Non-pigmented ciliary epithelial cell (primary cell): Measurements from ENCODE around the gene SOX6.
A peak's percentile ranks its signal among the peaks of the same experiment; 100 is the strongest.

Source experiments
- DNase-seq: peaks from one replicate; pipeline ENCODE4 v3.0.0-alpha.2; 2010; ENCODE audit warnings: low read depth

SOX6 gene

GRCh38 chr11:16271258-16271657 lies 85.1 kb downstream of the SOX6 start:
- no peak for DNase-seq

DNA sequence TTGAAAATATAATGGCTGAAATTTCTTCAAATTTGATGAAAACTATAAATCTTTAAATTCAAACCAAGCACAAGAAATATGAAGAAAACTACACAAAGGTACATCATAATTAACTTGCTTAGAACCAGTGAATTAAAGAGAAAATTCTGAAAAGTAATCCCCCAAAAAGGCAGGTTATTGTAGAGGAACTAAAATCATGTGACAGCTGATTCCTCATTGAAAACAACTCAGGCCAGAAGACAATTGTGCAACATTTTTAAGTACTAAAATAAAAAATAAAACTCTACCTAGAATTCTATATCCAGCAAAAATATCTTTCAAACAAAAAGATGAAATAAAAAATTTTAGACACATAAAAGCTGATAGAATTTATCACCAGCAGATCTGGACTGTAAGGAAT lies 90.3 kb downstream of the SOX6 start:
- no peak for DNase-seq

GRCh38 chr11:16265022-16265421 lies 91.3 kb downstream of the SOX6 start:
- DNase-seq = no peak

GRCh38 chr11:16262645-16262955 lies 93.7 kb downstream of the SOX6 start:
- DNase-seq = no peak

DNA sequence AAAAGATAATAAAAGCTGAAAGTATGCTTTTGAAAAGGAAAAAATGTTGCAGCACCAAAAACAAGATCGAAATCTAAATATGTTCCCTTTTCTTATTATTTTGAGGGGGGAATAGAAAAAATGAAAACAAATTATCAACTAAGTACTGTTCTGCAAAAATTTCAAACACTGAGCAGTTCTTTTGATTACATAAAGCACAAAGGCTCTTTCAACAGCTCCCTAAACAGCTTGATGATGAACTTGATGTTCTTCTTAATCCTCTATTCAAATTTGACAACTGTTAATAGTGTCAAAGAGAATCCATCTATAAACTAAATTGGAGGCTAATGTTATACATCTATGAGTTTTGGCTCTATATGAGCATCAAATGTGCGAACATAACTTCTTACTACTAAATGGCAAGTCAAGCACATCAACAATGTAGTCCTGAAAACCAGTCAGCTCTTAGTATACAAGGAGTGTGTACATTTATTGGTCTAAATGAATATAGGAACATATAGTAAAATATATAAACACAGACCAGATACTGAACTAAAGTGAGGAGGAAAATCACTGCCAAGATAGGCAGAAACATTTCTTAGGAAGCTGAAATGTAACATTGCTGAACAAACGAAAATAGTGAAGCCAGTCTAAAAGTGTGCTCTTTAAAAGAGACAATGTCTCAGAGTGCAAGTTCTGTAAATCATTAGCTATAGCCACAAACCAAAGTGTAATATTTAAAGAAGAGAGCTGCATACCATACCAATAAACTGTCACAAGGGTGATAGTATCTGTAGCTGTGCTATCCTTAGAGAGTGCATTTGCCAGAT lies 94.3 kb downstream of the SOX6 start:
- no peak for DNase-seq

- DNase-seq = no peak
Observed at GRCh38 chr11:16252373-16252772, 104.0 kb downstream of the SOX6 start.

GRCh38 chr11:16248248-16248647 lies 108.1 kb downstream of the SOX6 start:
- no peak for DNase-seq

- DNase-seq = no peak
Observed at GRCh38 chr11:16242806-16243205, 113.5 kb downstream of the SOX6 start.

- DNase-seq = no peak
Observed at GRCh38 chr11:16240687-16241086, 115.7 kb downstream of the SOX6 start.

DNA sequence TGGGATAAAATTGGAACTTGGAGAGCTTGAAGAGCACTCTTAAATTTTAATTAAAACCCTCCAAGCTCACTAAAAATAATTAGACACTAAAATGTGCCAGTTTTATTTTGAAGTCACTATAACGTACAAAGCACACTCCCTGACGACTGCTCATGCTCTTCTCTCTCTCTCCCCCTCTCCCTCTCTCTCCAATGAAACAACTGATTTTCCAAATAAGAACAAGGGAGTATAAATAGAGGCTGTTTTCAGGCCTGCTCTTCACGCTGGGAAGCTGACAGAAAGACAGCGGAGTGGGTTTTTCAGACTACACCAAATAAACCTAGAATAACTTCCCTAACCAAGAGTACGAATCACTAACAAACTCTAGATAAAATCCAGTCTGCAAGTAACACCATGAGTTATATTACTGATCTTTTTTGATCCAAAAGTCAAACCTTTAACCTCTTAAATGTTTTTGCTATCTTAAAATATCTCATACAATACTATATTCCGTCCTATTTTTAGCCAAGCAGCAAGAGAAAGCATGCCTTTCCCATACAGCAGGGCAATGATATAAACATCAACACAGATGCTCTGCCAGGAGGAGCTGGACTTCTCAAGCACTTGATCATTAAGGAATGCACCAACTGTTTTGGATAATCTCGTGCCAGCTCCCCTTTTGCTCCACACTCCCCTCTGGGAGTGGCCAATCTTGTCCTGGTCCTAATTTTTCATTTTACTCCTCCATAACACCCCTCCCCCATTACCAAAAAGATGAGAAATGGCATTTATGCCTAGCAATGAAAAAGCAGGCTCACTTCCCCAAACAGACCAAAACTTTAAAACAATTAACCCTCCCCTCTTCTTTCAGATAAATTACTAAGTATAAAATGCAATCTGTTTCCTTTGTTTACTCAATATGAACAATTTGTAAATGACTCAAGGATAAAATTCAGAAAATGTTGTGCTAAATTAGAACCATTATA lies 116.9 kb downstream of the SOX6 start:
- DNase-seq = no peak

GRCh38 chr11:16226245-16226644 lies 130.1 kb downstream of the SOX6 start:
- no peak for DNase-seq

GRCh38 chr11:16225623-16226022 lies 130.7 kb downstream of the SOX6 start:
- DNase-seq = no peak

- no peak for DNase-seq
Observed at GRCh38 chr11:16223558-16223957, 132.8 kb downstream of the SOX6 start.

GRCh38 chr11:16217631-16218030 lies 138.7 kb downstream of the SOX6 start:
- DNase-seq = no peak

- no peak for DNase-seq
Observed at GRCh38 chr11:16216831-16217230, 139.5 kb downstream of the SOX6 start.

DNA sequence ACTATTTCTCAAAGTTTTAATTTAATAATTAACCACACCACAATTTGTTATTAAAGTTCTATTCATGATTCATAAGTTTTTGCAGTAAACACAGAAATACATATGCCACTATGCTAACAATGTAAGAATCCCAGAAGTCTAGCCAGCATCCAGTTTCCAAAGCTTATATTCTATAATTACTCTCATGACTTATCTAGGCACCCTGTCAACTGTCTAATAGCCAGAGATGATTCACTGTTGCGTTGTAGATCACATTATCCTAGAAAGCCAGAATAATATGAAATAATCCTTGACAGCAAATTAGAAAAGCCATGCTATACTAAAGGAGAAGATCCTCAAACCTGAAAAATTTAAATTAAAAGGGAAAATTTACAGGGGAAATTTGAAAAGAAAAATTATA lies 141.0 kb downstream of the SOX6 start:
- DNase-seq = no peak

GRCh38 chr11:16211407-16211806 lies 144.9 kb downstream of the SOX6 start:
- DNase-seq = no peak

GRCh38 chr11:16204261-16204660 lies 152.1 kb downstream of the SOX6 start:
- no peak for DNase-seq

DNA sequence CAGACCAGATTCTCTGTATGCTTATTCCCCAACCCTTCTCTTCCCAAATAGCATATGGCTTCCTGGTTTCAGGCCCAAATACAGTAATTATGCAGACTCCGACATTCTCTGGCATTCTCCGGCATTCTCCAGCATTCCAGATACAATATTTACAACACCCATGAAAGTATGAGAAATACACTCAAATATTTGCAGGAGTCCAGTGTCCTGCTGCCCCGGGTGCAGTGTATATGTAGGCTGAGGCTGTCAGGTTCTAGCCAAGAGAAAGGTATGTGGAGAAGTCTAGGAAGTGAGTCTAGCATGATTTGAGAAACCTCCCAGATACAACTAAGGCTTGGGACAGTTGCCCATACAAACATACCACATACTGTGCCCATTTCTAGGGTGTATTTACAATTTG lies 160.7 kb downstream of the SOX6 start:
- peak; percentile 17 for DNase-seq

DNA sequence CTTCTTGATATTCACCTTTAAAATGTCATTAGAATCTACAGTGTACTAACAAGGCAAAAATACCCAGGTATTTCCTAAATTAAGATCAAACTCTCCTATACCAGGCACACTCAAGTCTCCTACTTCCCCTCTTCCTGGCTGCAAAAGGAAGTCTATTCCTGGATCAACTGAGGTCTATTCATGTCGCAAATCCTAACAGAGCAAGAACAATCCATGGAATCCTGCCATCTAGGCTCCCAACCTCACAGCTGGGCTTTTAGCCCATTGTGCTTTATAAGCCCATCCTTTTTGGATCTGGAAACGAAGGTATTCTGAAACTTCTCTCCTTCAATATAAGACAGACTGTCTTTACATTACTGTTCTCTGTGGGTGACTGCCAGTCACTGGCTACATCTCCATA lies 161.8 kb downstream of the SOX6 start:
- DNase-seq = no peak

DNA sequence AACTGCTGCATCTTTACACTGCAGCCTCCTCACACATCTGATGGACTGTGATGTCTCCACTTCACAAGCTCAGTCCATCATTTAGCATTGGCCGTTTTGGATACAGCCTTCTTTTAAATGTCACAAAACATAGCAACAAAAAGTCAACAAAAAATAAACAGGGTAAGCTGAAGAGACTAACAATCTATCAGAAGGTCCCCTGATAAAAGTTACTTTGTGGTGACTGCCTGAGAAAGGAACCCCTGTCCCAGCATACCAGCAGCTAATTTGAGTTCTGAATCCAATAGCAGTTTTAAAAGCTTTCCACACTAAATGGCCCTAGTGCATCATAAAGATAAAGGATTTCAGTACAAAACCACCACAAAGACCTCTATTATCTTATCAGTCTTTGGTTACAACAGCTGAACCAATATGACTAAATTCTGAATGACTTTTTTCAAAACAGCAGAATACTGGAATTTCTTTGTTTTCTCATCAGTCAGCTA lies 162.4 kb downstream of the SOX6 start:
- no peak for DNase-seq

DNA sequence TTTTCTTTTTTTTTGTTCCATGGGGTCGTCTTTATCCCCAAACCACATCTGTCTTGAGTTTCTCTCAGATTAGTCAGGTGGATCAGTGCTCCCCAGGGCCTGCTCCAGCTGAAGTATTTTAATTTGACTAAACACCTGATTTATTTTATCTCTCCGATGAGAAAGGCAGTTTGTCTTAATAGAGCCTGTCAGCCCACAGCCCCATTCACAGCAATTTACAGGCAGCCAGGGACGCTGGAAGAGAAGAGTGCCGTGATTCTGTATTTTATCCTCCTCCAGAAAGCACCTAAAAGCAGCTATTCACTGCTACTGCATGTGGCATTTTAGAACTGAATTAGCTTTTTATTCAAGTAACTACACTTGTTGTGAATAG lies 164.5 kb downstream of the SOX6 start:
- DNase-seq = no peak

- no peak for DNase-seq
Observed at GRCh38 chr11:16191212-16191867, 165.0 kb downstream of the SOX6 start.
